GM21381 (cell line): ENCODE measurements around the gene FANCC.

Experiments
- ATAC-seq: cut with Tn5 transposase; IDR thresholded peaks from one replicate; pipeline ENCODE4 v1.9.1; 2021; ENCODE audit warnings: mild to moderate bottlenecking, moderate library complexity; ENCODE audit not compliant: unreplicated experiment

The FANCC gene

DNA sequence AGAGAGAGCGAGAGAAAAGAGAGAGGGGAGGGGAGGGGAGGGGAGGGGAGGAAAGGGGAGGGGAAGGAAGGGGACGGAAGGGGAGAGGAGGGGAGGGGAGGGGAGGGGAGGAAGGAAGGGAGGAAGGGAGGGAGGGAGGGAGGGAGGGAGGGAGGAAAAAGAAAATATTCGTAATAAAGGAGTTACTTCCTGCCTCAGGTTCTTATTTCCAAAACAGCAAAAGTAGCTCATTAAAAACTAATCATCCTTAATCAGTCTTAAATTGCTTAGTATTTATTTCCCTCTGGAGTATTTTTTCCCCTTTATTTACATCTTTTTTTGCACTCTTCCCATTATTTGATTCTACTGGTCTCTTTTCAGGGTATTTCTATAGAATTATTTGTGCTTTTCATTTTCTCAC, 162.3 kb downstream of the FANCC start:
- no peak for ATAC-seq

DNA sequence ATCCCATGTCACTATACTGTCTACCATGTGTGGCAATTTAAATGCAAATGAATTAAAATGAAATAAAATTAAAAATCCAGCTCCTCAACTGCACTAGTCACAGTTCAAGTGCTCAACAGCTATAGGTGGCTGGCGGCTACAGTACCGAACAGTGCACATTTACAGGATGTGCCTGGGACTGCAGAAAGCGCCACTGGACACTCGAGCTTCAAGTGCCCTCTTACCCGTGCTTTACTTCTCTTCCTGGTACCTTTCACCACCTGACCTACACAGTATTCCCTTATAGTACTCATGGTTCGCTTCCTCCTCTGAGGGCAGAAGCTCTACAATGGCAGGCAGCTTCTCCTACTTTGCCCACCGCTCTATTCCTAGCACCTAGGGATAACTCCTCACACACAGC, 166.6 kb downstream of the FANCC start:
- no peak for ATAC-seq

DNA sequence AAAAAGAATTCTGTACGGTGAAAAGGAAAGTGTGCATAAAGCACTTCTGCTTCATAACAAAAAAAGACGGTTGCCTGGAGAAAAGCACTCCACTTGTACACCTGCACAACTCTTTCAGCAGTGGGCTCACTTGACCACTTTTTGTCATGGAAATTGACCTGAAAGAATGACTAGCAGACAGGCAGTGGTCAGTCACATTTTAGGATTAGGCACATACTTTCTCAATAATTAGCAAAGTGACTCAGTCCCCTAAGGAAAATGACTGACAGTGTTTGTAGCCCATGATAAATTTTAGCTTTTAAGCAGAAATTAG, 169.3 kb downstream of the FANCC start:
- ATAC-seq: no peak

DNA sequence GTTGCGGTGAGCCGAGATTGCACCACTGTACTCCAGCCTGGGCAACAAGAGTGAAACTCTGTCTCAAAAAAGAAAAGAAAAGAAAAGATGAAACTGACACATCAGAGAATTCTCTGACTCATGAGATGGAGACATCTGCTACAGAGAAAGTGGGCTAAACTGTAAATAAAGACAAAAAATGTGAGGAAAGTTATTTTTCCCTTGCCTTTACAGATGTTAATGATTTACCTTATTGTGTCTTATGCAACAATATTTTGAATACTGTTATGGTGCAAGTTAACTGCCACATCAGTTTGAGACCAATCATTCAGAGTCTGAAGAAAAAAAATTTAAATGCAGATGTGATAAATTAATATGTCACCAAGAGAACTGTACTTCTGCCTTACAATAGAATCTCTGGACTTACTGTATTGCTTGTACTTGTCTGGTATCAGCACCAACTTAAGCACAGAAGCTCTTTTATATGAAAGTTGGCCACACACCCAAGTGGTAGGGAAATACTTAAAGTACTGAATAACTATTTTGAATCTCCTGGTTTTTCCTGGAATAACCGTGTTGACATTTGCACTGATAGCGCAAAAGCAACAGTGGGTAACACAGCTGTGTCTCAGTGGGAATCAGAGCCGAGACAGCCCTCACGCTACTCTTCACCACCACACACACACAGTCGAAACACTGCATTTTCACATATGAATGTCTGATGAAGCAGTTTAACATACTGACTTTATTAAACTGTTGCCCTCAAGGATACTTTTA, 169.9 kb downstream of the FANCC start:
- no peak for ATAC-seq

DNA sequence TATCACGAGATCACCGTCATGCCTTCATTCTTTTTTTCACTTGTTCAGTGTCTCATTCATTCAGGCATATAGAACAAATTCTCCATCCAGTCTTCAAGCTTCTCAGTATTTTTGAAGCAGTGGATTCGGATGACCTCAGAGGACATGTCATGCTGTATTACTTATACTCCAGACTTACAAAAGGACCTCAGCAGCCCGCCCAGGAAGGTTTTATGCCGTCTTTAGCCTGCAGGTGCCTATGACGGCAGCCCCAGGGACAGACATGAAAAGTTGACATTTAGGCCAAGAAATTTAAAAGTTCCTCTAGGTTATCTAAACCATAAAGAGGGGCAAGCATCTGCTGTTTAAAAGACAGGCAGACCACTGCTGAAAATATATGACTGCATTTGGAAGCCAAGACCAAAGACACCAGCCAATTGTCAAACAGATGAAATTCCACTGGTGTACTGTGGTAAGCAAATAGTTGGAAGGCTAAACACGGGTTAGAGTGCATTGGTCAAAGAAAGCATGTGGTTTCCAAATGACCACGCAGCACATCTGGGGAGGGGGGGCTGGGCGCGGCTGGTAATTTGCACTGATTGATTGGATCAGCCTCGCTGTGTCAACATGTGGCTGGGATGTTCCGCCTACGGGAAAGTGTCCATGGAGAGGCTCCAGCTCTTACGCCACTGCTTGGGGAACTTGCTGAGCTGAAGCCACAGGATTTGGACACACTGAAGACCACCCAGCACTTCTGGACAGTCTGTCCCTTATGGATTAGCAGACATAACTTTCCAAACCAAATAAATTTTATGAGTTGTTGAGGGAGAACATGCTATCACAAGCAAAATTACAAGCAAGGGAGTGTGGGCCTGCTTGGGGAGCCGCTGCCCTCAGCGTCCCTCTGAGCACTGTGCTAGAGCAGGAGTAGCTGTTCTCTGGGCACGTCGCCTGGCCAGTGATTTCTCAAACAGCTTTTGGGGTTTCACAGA, 173.6 kb downstream of the FANCC start:
- ATAC-seq: no peak

DNA sequence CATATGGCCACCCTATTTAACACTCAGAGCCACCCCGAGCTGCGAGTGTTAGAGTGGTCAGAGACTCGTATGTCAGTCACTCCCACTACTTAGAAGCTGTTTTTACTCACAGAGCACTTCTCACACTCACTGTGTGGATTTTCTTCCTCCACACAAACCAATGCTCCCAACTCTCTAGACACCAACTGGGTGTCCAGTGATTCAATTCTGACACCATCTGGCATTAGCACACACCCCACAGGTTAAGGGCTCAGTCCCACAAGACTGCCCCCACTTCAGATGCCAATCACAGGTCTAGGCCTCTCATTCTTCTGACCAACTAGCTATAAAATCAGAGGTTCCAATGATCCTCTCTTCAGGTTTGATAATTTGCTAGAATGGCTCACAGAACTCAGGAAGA, 174.8 kb downstream of the FANCC start:
- no peak for ATAC-seq

DNA sequence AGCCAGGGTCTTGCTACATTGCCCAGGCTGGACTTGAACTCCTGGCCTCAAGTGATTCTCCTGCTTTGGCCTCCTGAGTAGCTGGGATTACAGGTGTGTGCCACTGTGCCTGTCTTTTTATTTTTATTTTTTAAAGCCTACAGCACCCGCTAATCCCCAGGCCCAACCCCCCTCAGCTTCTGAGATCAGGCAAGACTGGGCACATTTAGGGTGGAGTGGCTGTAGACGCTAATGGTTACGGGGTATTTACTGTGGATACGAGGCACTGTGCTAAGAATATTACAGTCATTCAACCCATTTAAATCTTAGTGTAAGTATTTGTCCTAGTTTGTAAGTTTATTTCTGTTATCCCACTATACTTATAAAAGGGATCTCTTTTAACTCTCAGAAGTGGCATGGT, 175.2 kb downstream of the FANCC start:
- no peak for ATAC-seq

DNA sequence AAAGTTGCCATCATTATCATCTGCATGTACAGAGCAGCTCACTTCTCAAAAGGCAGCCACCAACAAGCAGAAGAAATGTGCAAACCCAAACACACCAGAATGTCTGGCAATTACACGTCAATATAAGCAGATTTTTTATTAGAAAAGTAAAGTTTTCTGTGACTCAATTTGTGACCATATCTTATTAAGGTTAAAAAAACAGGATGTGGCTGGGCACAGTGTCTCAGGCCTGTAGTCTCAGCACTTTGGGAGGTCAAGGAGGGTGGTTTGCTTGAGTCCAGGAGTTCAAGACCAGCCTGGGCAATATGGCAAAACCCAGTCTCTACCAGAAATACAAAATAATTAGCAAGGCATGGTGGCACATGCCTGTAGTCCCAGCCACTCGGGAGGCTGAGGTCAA, 176.7 kb downstream of the FANCC start:
- ATAC-seq: no peak

DNA sequence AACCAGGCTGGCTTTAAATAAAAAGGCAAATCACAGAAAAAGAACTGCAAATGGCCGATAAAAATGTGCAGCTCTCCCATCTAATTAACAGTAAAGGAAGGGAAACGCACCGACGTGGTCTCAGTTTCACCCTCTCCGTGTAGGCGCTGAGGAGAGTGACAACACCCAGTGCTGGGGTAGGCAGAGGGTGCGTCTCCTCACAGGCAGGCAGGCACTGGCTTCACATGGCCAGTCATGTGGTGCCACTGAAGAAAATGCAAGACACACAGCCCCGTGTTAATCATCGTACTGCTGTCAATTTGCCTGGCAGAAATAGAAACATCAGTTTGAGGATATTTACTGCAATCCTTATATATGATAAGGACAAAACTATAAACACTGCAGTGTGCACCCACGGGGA, 178.4 kb downstream of the FANCC start:
- ATAC-seq: no peak

DNA sequence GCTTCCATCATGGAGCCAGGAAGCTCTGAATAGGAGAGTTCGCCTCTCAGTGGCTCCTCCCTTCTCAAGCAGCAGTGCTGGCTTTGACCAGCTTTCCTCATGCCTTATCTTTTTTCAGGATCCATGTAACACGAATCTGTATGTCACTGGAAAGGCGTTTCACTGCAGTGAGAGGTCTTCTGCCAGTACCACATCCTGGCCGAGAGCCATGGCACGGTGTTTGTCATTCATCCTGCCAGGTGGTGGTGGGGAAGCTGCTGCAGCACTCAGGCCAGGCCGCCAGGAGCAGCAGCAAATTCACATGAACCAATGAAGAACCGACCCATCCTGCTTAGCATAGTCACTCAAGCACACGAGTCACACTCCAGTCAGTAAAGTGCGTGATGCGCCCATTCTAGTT, 179.0 kb downstream of the FANCC start:
- ATAC-seq: no peak

DNA sequence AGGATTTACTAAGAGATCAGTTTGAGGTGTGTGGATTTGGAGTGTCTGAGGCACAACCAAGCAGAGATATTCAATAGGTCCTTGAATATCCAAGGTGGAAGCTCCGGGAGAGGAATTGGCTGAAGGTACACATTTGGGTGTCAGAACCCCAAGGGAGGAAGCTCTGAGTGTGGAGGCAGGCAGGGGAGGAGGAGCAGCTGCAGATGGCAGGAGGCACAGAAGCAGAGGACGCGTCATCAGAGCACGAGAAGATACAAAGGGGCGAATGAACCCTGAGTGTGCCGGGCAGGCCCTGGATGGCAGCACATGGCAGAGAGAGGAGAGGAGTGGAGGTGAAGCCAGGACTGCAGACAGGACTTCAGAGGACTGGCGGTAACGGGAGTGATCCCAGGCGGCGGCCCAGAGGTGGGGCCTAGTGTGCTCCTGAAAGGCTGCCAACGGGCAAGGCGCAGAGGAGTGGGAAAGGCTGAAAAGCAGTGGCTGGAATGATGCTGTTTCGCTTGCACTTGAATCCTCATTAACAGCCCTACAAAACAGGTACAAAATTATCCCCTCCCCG, 179.8 kb downstream of the FANCC start:
- ATAC-seq: no peak

DNA sequence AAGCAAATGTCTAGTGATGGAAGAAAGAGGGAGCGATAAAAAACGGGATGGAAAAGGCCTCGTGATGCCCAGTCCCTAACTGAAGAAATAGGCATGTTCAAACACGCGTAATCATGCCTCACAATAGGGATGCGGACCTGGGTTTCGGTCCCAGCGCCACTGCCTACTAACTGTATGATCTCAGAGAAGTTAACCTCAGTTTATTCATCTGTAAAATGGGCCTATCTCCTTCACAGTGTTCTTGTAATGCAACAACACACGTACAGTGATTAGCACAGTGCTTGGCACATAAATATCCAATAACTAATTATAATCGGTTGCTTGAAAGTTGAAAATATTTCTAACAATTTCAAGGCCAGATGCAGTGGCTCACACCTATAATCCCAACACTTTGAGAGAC, 181.8 kb downstream of the FANCC start:
- ATAC-seq: no peak

DNA sequence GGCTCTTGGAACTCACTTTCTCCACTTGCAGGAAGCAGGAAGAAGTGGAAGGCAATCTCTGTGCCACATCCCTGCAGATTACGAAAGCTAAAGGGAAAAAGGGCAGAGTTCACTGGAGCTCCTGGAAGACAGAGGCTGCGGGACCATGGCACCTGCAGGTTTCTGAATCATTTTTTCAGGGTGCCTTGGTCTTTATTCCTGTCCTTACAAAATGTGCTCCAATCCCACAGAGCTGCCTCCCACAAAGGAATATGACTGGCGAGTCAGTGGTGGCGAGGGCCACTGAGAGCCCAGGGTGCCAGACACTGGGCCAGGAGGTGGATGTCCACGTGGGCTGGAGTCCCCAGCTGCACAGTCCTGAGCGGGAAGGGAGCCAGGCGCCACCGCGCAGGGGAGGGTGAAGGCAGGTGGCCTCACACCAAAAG, 183.0 kb downstream of the FANCC start:
- ATAC-seq: no peak

DNA sequence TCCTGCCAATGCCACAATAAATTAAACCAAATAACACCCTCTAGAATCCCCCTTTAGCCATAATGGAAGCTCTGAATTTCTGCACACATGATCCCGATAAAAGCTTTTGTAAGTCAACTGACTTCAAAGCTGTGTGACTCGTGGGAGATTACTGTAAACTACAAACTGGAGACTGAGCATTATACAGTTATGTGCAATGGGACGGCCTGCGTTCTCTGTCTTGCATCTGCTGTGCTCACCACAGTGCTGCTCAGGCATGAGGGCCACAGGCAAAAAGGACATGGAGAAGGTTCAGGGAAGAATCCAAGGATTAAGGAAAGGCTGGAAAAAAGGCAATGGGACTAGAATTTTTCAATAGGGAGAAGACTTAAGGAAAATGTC, 184.2 kb downstream of the FANCC start:
- no peak for ATAC-seq

DNA sequence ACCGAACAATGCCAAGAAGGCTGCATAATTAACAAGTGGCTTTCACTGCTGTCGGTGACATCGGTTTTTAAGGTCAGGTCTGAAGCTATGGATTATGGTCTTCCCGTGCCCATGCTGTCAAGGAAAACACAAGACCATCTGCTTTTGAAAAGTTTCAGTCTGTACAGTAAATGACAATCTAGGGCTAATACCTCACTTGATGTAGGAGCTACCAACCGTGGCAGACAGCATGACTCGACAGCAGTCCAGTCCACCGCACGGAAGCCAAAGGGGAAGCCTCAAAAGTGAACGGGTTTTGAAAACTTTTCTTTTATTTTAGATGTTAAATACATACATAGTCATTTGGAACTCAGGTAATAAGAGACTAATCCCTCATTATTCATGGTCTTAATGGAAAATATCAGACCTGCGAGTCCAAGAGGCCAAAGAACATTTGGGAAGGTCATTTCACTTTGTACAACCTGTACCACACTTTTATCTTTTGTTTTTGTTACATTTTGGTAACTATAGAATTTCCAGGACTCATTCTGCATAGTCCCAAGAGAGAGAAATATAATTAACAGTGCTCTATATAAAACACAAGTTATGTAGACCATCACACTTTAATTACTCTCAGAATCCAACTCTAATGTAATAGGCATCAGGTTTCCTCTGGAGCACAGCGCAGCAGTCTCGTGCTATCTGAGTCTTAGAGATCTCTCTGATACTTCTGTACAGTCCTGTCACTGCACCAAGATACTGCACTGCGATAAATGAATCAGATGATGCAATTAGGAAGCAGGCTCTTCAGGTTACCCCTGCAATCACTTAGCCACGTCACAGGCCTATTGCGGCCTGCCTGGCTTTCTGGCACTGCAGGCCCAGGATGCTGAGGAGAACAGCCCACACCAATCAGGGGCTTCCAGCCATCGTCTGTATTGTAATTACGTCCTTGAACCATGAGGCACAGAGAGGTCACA, 184.9 kb downstream of the FANCC start:
- ATAC-seq: no peak

DNA sequence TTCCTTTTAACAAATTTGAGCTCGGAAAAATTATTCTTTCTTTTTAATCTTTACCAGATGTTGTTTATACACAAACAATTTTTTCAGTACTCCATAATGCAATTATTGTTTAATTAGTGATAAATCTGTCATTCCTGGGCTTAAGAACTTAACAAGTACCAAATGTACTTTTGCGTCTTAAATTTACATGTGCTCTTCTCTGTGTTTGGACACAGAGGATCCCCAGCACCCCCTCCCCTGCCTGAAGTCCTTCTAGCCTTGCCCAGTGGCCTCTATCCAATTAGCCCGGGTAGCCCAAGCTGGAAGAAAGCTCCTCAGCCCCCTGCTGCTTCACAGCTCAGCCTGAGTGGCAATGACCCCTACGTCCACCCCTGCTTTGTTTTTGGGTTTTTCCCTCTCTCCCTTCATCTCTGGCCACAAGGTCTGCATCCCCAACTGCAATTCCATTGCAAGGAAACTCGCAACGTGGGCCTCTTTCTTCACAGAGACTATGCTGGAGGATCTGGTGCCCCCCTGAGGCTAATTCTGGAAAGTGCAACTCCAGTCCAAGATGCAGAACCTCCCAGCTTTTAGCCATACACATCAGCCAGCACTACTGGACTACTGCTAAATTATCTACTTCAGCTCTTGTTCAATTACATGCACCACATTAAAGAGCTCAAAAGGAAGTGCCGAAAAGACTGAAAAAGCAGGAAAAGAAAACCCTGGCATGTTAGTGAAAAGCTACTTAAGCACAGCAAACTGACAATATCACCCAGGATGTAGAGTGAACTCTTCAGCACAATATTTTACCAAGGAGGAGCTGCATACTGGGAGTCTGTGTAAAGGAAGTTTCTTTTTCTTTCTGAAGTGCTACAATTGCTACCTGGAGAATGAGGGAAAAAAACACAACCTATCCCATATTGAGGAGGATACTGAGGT, 186.2 kb downstream of the FANCC start:
- no peak for ATAC-seq

DNA sequence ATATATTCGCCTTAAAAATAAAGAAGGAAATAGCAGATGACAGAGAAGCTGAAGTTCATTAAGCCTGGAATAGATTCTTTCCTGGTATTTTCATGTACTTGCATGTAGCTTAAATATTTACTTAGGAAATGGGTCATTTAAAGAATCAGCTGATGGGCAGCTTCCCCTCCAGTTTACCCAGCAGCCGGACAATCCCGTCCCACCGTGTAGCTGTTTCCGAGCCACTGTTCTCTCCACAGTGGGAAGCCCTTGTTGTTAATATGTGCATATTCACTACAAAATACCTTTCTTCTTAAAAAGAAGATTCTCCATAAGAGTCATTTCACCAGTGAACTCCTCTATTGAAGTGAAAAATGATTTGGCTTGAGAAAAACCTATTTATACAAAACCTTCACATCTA, 187.0 kb downstream of the FANCC start:
- ATAC-seq: no peak

DNA sequence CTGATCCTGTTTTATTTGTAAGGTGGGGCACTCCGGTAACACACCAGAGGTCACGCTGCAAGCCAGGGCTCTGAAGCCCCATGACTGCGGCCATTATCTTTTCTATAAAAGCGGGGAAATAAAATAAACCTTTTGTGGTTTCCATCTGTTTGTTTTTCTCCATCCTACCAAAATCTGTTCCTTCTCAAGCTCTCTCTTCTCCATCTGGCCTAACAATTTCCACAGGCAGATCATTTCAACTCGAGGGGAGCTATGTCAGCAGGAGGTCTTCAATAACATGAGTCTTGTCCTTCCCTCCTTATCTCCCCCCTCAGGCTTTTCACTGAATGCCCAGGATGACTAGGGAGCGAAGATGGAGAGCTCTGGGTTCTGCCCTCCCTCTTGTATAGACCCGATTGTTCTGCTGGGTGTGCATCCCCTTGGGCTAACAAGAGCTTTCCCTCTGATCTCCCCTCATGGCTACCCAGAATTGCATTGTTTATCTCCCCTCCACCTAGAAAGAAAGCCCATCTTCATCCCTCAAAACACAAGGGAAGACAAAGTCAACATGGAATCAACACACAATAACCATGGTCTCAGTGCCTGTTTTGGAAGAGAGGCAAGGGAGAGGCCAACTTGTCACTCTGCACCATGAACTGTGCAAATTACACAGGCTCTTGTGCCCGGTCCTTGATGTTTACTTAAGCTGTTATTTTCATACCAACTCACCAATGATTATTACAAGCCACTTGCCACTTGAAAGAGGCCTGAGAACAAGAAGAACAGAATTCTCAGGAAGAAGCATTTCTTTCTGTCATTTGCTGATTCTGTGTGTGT, 187.8 kb downstream of the FANCC start:
- no peak for ATAC-seq

DNA sequence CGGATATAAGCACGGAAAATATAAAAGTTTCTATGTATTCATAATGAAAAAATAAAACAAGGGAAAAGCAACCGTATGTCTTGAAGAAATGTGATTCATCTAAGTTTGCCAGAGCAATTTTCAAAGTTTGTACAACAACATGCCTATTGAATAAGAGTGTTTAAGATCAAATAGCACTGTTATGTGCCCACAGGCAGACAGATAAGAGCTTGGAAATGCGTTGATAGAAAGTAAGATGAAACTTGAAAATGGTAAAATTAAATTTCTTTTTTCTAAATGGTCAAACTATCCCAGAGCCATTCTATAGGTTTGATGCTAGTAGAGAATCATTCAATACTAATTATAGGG, 189.4 kb downstream of the FANCC start:
- no peak for ATAC-seq
